GM21381 (cell line): Measurements from ENCODE around the gene NQO2.
A peak's percentile ranks its signal among the peaks of the same experiment; 100 is the strongest.
"Not testable (repeated sequence)": the region's sequence is repeated elsewhere in the genome, so short reads cannot be mapped to it uniquely, and the experiment has no call there.

Experiments
- ATAC-seq: cut with Tn5 transposase; IDR thresholded peaks from one replicate; pipeline ENCODE4 v1.9.1; 2021; ENCODE audit warnings: mild to moderate bottlenecking, moderate library complexity; ENCODE audit not compliant: unreplicated experiment

Gene NQO2

GRCh38 chr6:3036861-3037637, 37.4 kb downstream of the NQO2 start:
- no peak for ATAC-seq

- no peak for ATAC-seq
These were observed 38.1 kb downstream of the NQO2 start for GRCh38 chr6:3037638-3038365.

- ATAC-seq: no peak
These were observed 39.7 kb downstream of the NQO2 start for GRCh38 chr6:3039384-3039783.

- ATAC-seq: no peak
These were observed 41.5 kb downstream of the NQO2 start for GRCh38 chr6:3041147-3041546.

DNA sequence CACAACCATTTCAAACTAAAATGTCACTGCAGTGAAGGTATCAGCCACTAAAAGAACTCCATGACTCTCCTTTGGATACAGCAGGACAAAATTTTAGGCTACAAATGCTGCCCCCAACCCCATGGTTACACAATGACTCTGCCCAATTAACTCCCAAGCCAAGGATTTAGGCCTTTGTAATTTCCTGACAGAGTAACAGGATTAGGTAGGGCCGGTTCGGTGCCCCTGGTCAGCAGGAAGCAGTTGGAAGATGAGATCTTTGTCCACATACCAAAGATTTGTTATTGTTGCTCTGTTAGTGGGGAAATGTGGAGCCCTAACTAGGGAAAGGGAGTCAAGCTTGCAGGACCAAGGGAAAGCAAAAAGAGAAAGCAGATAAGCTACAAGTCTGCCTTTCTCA, 41.9 kb downstream of the NQO2 start:
- no peak for ATAC-seq

DNA sequence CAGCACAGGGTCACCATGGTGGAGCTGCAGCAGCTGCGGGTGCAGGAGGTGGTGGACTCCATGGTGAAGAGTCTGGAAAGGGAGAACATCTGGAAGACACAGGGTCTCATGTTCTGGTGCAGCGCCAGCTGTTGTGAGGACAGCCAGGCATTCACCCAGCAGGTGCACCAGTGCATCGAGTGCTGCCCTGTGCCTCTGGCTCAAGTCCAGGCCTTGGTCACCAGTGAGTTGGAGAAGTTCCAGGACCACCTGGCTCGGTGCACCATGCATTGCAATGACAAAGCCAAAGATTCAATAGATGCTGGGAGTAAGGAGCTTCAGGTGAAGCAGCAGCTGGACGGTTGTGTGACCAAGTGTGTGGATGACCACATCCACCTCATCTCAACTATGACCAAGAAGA, 45.7 kb downstream of the NQO2 start:
- ATAC-seq: no peak

GRCh38 chr6:3045777-3046176, 46.1 kb downstream of the NQO2 start:
- no peak for ATAC-seq

DNA sequence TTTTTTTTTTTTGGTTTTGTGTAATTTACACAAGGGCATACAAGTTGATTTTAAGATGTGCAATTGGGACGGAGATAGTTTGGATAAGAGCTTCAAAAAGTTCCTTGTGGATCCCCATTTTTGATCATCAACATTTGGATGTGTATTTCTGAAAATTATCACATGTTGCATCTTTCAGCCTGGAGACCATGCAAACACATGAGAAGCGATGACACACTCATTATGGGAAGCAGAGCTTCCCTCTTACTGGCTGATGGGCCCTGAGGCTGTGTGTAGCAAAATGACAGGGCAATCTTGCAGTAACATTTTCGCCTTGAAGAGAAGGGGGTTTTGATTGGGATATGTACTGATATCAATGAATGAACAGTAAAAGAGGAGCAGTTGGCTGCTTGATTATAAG, 46.6 kb downstream of the NQO2 start:
- no peak for ATAC-seq

DNA sequence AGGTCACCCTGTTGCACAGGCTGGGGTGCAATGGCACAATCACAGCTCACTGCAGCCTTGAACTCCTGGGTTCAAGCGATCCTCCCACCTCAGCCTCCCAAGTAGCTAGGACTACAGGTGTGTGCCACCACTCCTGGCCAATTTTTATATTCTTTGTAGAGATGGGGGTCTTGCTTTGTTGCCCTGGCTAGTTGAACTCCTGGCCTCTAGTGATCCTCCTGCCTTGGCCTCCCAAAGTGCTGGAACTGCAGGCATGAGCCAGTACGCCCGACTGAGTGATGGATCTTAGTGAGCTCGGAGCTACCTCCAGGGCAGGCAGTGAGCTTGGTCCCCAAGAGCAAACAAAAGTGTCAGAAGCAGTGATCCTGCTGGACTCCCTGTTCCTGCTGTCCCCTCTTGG, 48.3 kb downstream of the NQO2 start:
- not testable (repeated sequence) for ATAC-seq

GRCh38 chr6:3052481-3053230, 53.0 kb downstream of the NQO2 start:
- no peak for ATAC-seq

GRCh38 chr6:3053231-3053508, 53.5 kb downstream of the NQO2 start:
- ATAC-seq: no peak

- not testable (repeated sequence) for ATAC-seq
These were observed 54.8 kb downstream of the NQO2 start for GRCh38 chr6:3054229-3055157.

GRCh38 chr6:3055158-3055499, 55.4 kb downstream of the NQO2 start:
- ATAC-seq: not testable (repeated sequence)

DNA sequence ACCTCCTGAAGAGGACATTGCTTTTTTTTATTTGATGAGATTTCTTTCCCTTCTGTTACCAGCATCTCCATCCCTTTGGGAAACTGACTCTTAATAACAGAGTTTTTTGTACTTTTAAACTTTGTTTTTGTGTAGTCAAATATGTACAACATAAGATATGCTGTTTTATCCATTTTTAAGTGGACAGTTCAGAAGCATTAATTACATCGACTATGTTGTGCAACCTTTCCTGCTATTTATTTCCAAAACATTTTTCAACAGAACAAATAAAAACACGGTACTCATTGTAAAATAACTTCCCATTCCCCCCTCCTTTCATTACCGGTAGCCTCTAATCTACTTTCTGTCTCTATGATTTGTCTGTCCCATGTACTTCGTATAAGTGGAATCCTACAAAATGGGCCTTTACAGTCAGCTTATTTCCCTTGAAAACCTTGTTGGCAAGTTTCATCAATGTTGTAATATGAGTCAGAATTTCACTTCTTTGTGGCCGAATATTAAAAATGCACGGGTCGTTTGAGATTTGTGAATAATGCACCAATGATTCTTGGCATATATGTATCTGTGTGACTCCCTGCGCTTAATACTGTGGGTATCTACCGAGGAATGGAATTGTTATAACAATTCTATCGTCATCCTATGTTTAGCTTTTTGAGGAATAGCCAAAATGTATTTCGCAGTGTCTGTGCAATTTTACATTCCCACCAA, 57.5 kb downstream of the NQO2 start:
- ATAC-seq: no peak

- ATAC-seq: no peak
These were observed 59.3 kb downstream of the NQO2 start for GRCh38 chr6:3058957-3059356.

DNA sequence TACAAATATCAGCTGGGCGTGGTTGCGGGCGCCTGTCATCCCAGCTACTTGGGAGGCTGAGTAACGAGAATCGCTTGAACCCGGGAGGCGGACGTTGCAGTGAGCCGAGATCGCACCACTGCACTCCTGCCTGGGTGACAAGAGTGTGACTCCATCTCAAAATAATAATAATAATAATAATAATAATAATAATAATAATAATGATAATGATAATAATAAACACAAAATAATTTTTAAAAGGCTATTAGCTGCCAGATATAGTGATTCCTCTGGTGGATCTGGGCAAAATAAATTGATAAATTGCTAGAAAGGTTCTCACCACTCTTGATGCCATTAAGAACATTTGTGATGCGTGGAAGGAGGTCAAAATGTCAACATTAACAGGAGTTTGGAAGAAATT, 60.4 kb downstream of the NQO2 start:
- not testable (repeated sequence) for ATAC-seq

DNA sequence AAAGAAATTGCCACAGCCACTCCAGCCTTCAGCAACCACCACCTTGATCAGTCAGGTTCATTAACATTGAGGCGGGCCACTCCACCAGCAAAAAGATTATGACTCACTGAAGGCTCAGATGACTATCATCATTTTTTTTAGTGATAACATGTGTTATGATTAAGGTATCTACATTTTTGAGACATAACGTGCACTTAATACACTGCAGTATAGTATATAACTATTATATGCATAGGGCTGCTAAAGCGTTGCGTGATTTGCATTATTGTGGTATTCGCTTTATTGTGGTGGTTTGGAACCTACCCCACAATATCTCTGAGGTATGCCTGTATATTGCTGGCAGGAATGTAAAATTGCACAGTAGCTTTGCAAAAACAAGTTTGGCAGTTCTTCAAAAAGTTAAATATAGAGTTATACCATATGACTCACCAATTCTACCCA, 61.8 kb downstream of the NQO2 start:
- no peak for ATAC-seq

GRCh38 chr6:3063340-3063732, 63.6 kb downstream of the NQO2 start:
- ATAC-seq: not testable (repeated sequence)

GRCh38 chr6:3063733-3064700, 64.3 kb downstream of the NQO2 start:
- peak; percentile 62 for ATAC-seq
